ENCODE results near the gene ZNF410.

DNA sequence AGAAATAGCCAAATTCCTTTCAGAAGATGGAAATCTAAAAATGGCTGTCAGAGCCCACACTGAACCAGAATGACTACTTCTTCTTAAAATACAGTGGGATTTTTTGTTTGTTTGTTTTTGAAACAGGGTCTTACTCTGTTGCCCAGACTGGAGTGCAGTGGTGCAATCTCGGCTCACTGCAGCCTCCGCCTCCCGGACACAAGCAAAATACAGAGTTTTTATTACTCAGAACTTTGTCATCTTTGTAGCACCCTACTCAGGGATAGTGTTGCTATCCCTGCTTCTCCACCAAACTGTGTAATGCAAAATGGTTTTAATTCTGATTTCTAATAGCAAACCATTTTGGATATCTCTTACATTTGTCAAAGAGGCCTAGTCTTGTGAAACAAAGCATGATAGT is 16.4 kb downstream of the ZNF410 start:
- TF ChIP-seq, protein P1, sequence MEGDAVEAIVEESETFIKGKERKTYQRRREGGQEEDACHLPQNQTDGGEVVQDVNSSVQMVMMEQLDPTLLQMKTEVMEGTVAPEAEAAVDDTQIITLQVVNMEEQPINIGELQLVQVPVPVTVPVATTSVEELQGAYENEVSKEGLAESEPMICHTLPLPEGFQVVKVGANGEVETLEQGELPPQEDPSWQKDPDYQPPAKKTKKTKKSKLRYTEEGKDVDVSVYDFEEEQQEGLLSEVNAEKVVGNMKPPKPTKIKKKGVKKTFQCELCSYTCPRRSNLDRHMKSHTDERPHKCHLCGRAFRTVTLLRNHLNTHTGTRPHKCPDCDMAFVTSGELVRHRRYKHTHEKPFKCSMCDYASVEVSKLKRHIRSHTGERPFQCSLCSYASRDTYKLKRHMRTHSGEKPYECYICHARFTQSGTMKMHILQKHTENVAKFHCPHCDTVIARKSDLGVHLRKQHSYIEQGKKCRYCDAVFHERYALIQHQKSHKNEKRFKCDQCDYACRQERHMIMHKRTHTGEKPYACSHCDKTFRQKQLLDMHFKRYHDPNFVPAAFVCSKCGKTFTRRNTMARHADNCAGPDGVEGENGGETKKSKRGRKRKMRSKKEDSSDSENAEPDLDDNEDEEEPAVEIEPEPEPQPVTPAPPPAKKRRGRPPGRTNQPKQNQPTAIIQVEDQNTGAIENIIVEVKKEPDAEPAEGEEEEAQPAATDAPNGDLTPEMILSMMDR (IDR thresholded peaks at IDR 0.05), result no peak
- no peak for TF ChIP-seq POLR2A (IDR thresholded peaks at IDR 0.05)

Measured in thyroid gland (tissue), 4 donors.